Testis (tissue), 2 donors: ENCODE data around the gene SYNGR4.

ENCODE experiments used
- CTCF ChIP-seq, 3 experiments: fragments of 450-650 bp in 2 of 3; fragments of 200-600 bp in 1 of 3; sonication (generic) in 1 of 3; IDR thresholded peaks; one replicate each; pipeline ENCODE4 v1.5.1; 2016 to 2019; ENCODE audit warnings: antibody characterized with exemption in 3 of 3, mild to moderate bottlenecking in 2 of 3, moderate library complexity in 1 of 3
- POLR2A ChIP-seq: fragments of 450-650 bp; IDR thresholded peaks from one replicate; pipeline ENCODE4 v1.6.1; 2017; ENCODE audit warnings: antibody characterized with exemption, mild to moderate bottlenecking, moderate library complexity

GRCh38 chr19:48405850-48406249 lies 41.7 kb downstream of the SYNGR4 start:
- TF ChIP-seq CTCF (IDR thresholded peaks at IDR 0.05) (no peak), POLR2A (no peak)
